Measurements from ENCODE around the gene MITF.

MITF gene

GRCh38 chr3:69767571-69767970, 28.3 kb downstream of the MITF start:
- H3K9ac ChIP-seq (ENCODE audit: low read length), result no peak overlapping the region
- H3K4me1 ChIP-seq (ENCODE audit: control insufficient read depth, insufficient read depth, low read length), result no peaks in the 10 kb centered on the region
- no peaks in the 10 kb centered on the region for H3K27me3 ChIP-seq (ENCODE audit: control insufficient read depth, insufficient read depth, low read length)
- no peaks in the 10 kb centered on the region for H3K36me3 ChIP-seq (ENCODE audit: control insufficient read depth, insufficient read depth, low read length)
- no peaks in the 10 kb centered on the region for H3K9me3 ChIP-seq (ENCODE audit: control insufficient read depth, low read length)
- H3K4me3 ChIP-seq (ENCODE audit: low read length), result no peak overlapping the region

GRCh38 chr3:69768438-69768837, 29.2 kb downstream of the MITF start:
- no peaks in the 10 kb centered on the region for H3K36me3 ChIP-seq (ENCODE audit: control insufficient read depth, insufficient read depth, low read length)
- no peaks in the 10 kb centered on the region for H3K9me3 ChIP-seq (ENCODE audit: control insufficient read depth, low read length)
- H3K9ac ChIP-seq (ENCODE audit: low read length), result no peak overlapping the region
- H3K4me1 ChIP-seq (ENCODE audit: control insufficient read depth, insufficient read depth, low read length), result no peaks in the 10 kb centered on the region
- no peak overlapping the region for H3K4me3 ChIP-seq (ENCODE audit: low read length)
- no peaks in the 10 kb centered on the region for H3K27me3 ChIP-seq (ENCODE audit: control insufficient read depth, insufficient read depth, low read length)

- H3K9ac ChIP-seq (ENCODE audit: low read length), result no peak overlapping the region
- no peaks in the 10 kb centered on the region for H3K9me3 ChIP-seq (ENCODE audit: control insufficient read depth, low read length)
- no peaks in the 10 kb centered on the region for H3K4me1 ChIP-seq (ENCODE audit: control insufficient read depth, insufficient read depth, low read length)
- H3K4me3 ChIP-seq (ENCODE audit: low read length), result no peak overlapping the region
- no peaks in the 10 kb centered on the region for H3K36me3 ChIP-seq (ENCODE audit: control insufficient read depth, insufficient read depth, low read length)
- H3K27me3 ChIP-seq (ENCODE audit: control insufficient read depth, insufficient read depth, low read length), result no peaks in the 10 kb centered on the region
These were observed 31.0 kb downstream of the MITF start for GRCh38 chr3:69770219-69770618.

- H3K4me1 ChIP-seq (ENCODE audit: control insufficient read depth, insufficient read depth, low read length), result no peaks in the 10 kb centered on the region
- no peaks in the 10 kb centered on the region for H3K36me3 ChIP-seq (ENCODE audit: control insufficient read depth, insufficient read depth, low read length)
- no peak overlapping the region for H3K9ac ChIP-seq (ENCODE audit: low read length)
- H3K27me3 ChIP-seq (ENCODE audit: control insufficient read depth, insufficient read depth, low read length), result no peaks in the 10 kb centered on the region
- no peaks in the 10 kb centered on the region for H3K9me3 ChIP-seq (ENCODE audit: control insufficient read depth, low read length)
- H3K4me3 ChIP-seq (ENCODE audit: low read length), result no peak overlapping the region
These were observed 31.8 kb downstream of the MITF start for GRCh38 chr3:69770976-69771634.

GRCh38 chr3:69772152-69772867, 33.0 kb downstream of the MITF start:
- Histone ChIP-seq H3K9me3 (ENCODE audit: control insufficient read depth, low read length) (no peaks in the 10 kb centered on the region), H3K27me3 (ENCODE audit: control insufficient read depth, insufficient read depth, low read length) (no peaks in the 10 kb centered on the region), H3K36me3 (ENCODE audit: control insufficient read depth, insufficient read depth, low read length) (no peaks in the 10 kb centered on the region), H3K9ac (ENCODE audit: low read length) (no peak overlapping the region), H3K4me3 (ENCODE audit: low read length) (no peak overlapping the region), H3K4me1 (ENCODE audit: control insufficient read depth, insufficient read depth, low read length) (no peaks in the 10 kb centered on the region)

GRCh38 chr3:69774029-69774428, 34.8 kb downstream of the MITF start:
- Histone ChIP-seq H3K4me1 (ENCODE audit: control insufficient read depth, insufficient read depth, low read length) (no peaks in the 10 kb centered on the region), H3K27me3 (ENCODE audit: control insufficient read depth, insufficient read depth, low read length) (no peaks in the 10 kb centered on the region), H3K36me3 (ENCODE audit: control insufficient read depth, insufficient read depth, low read length) (no peaks in the 10 kb centered on the region)

GRCh38 chr3:69775751-69776150, 36.5 kb downstream of the MITF start:
- no peak overlapping the region for H3K4me3 ChIP-seq (ENCODE audit: low read length)
- H3K9me3 ChIP-seq (ENCODE audit: control insufficient read depth, low read length), result no peaks in the 10 kb centered on the region
- no peaks in the 10 kb centered on the region for H3K27me3 ChIP-seq (ENCODE audit: control insufficient read depth, insufficient read depth, low read length)
- no peak overlapping the region for H3K9ac ChIP-seq (ENCODE audit: low read length)
- no peaks in the 10 kb centered on the region for H3K4me1 ChIP-seq (ENCODE audit: control insufficient read depth, insufficient read depth, low read length)
- H3K36me3 ChIP-seq (ENCODE audit: control insufficient read depth, insufficient read depth, low read length), result no peaks in the 10 kb centered on the region

More at GRCh38 chr3:69774029-69774428, 34.8 kb downstream of the MITF start:
- H3K9me3 ChIP-seq (ENCODE audit: control insufficient read depth, low read length), result no peaks in the 10 kb centered on the region
- no peak overlapping the region for H3K4me3 ChIP-seq (ENCODE audit: low read length)
- H3K9ac ChIP-seq (ENCODE audit: low read length), result no peak overlapping the region

GRCh38 chr3:69776289-69776688, 37.0 kb downstream of the MITF start:
- H3K27me3 ChIP-seq (ENCODE audit: control insufficient read depth, insufficient read depth, low read length), result no peaks in the 10 kb centered on the region
- H3K9ac ChIP-seq (ENCODE audit: low read length), result no peak overlapping the region
- H3K4me1 ChIP-seq (ENCODE audit: control insufficient read depth, insufficient read depth, low read length), result no peaks in the 10 kb centered on the region
- no peaks in the 10 kb centered on the region for H3K36me3 ChIP-seq (ENCODE audit: control insufficient read depth, insufficient read depth, low read length)
- no peak overlapping the region for H3K4me3 ChIP-seq (ENCODE audit: low read length)
- no peaks in the 10 kb centered on the region for H3K9me3 ChIP-seq (ENCODE audit: control insufficient read depth, low read length)

GRCh38 chr3:69776920-69777581, 37.8 kb downstream of the MITF start:
- Histone ChIP-seq H3K9ac (ENCODE audit: low read length) (no peak overlapping the region), H3K4me3 (ENCODE audit: low read length) (no peak overlapping the region), H3K27me3 (ENCODE audit: control insufficient read depth, insufficient read depth, low read length) (no peaks in the 10 kb centered on the region), H3K9me3 (ENCODE audit: control insufficient read depth, low read length) (no peaks in the 10 kb centered on the region), H3K4me1 (ENCODE audit: control insufficient read depth, insufficient read depth, low read length) (no peaks in the 10 kb centered on the region), H3K36me3 (ENCODE audit: control insufficient read depth, insufficient read depth, low read length) (no peaks in the 10 kb centered on the region)

- Histone ChIP-seq H3K9me3 (ENCODE audit: control insufficient read depth, low read length) (no peaks in the 10 kb centered on the region), H3K27me3 (ENCODE audit: control insufficient read depth, insufficient read depth, low read length) (no peaks in the 10 kb centered on the region), H3K4me3 (ENCODE audit: low read length) (no peak overlapping the region), H3K4me1 (ENCODE audit: control insufficient read depth, insufficient read depth, low read length) (no peaks in the 10 kb centered on the region), H3K9ac (ENCODE audit: low read length) (no peak overlapping the region), H3K36me3 (ENCODE audit: control insufficient read depth, insufficient read depth, low read length) (no peaks in the 10 kb centered on the region)
These were observed 38.3 kb downstream of the MITF start for GRCh38 chr3:69777582-69777967.

- Histone ChIP-seq H3K36me3 (ENCODE audit: control insufficient read depth, insufficient read depth, low read length) (no peaks in the 10 kb centered on the region), H3K4me3 (ENCODE audit: low read length) (no peak overlapping the region), H3K9me3 (ENCODE audit: control insufficient read depth, low read length) (no peaks in the 10 kb centered on the region), H3K4me1 (ENCODE audit: control insufficient read depth, insufficient read depth, low read length) (no peaks in the 10 kb centered on the region), H3K9ac (ENCODE audit: low read length) (no peak overlapping the region), H3K27me3 (ENCODE audit: control insufficient read depth, insufficient read depth, low read length) (no peaks in the 10 kb centered on the region)
These were observed 42.3 kb downstream of the MITF start for GRCh38 chr3:69781593-69781992.

GRCh38 chr3:69784954-69785514, 45.8 kb downstream of the MITF start:
- Histone ChIP-seq H3K27me3 (ENCODE audit: control insufficient read depth, insufficient read depth, low read length) (no peaks in the 10 kb centered on the region), H3K4me3 (ENCODE audit: low read length) (no peak overlapping the region), H3K36me3 (ENCODE audit: control insufficient read depth, insufficient read depth, low read length) (no peaks in the 10 kb centered on the region), H3K4me1 (ENCODE audit: control insufficient read depth, insufficient read depth, low read length) (no peaks in the 10 kb centered on the region), H3K9me3 (ENCODE audit: control insufficient read depth, low read length) (no peaks in the 10 kb centered on the region), H3K9ac (ENCODE audit: low read length) (no peak overlapping the region)
